Activated CD4-positive, CD25-positive, alpha-beta regulatory T cell treated with anti-CD3 and anti-CD28 coated beads, Interleukin-2, amount 50 U/mL, for 72 hours (primary cell): ENCODE results near the gene UBALD1.

ENCODE experiments used
- DNase-seq: peaks from one replicate; pipeline ENCODE4 v3.0.0; 2021

The UBALD1 gene

GRCh38 chr16:4614571-4615383 lies at the start of gene UBALD1:
TSS of gene UBALD1 (minus strand) at chr16:4614888. CDS start at chr16:4614797, 91 bp downstream.
- peak; percentile 81 for DNase-seq

GRCh38 chr16:4663777-4664465 lies 49.2 kb upstream of the UBALD1 start:
- DNase-seq = no peak

GRCh38 chr16:4663465-4663776 lies 48.7 kb upstream of the UBALD1 start:
- no peak for DNase-seq

GRCh38 chr16:4661661-4662060 lies 47.0 kb upstream of the UBALD1 start:
- DNase-seq = no peak

GRCh38 chr16:4660454-4661007 lies 45.8 kb upstream of the UBALD1 start:
- peak; percentile 50 for DNase-seq

- no peak for DNase-seq
Measured at GRCh38 chr16:4659363-4660353, 45.0 kb upstream of the UBALD1 start.

- no peak for DNase-seq
Measured at GRCh38 chr16:4656695-4657686, 42.3 kb upstream of the UBALD1 start.

- no peak for DNase-seq
Measured at GRCh38 chr16:4656221-4656620, 41.5 kb upstream of the UBALD1 start.

GRCh38 chr16:4655801-4656200 lies 41.1 kb upstream of the UBALD1 start:
- no peak for DNase-seq

GRCh38 chr16:4654964-4655590 lies 40.4 kb upstream of the UBALD1 start:
- no peak for DNase-seq

- no peak for DNase-seq
Measured at GRCh38 chr16:4654011-4654963, 39.6 kb upstream of the UBALD1 start.

- no peak for DNase-seq
Measured at GRCh38 chr16:4652561-4652960, 37.9 kb upstream of the UBALD1 start.

GRCh38 chr16:4651827-4652226 lies 37.1 kb upstream of the UBALD1 start:
- DNase-seq = no peak

- DNase-seq = peak; percentile 80
Measured at GRCh38 chr16:4650443-4651074, 35.9 kb upstream of the UBALD1 start.

GRCh38 chr16:4649744-4650442 lies 35.2 kb upstream of the UBALD1 start:
- DNase-seq = no peak

- DNase-seq = no peak
Measured at GRCh38 chr16:4648917-4649316, 34.2 kb upstream of the UBALD1 start.

- no peak for DNase-seq
Measured at GRCh38 chr16:4647644-4647980, 32.9 kb upstream of the UBALD1 start.

- no peak for DNase-seq
Measured at GRCh38 chr16:4646773-4647643, 32.3 kb upstream of the UBALD1 start.
